Mononuclear cell (primary cell): ENCODE data around the gene SLC6A6. TPM values are rescaled to one million over a fixed set of nuclear protein-coding genes. Genes with fewer than 3 reads are reported as not detected.

ENCODE experiments used
- H3K27me3 ChIP-seq: 2 replicates; pipeline ENCODE4 v1.6.0; 2011; ENCODE audit warnings: low read length, control low read depth; ENCODE audit not compliant: insufficient read depth
- H3K4me1 ChIP-seq: 2 replicates; pipeline ENCODE4 v1.5.1; 2011; ENCODE audit warnings: mild to moderate bottlenecking, low read length, control low read depth; ENCODE audit not compliant: insufficient read depth
- H3K4me3 ChIP-seq: 2 replicates; pipeline ENCODE4 v1.5.1; 2011; ENCODE audit warnings: mild to moderate bottlenecking, low read length, moderate library complexity
- H3K9me3 ChIP-seq: 2 replicates; pipeline ENCODE4 v1.5.1; 2011; ENCODE audit warnings: low read depth, mild to moderate bottlenecking, control low read depth, low read length
- total RNA-seq: library from RNA; depleted of rRNA; stranded (reverse); fragments of >200 nt; gene quantifications from one replicate; pipeline ENCODE4 v1.2.3, GENCODE V29; 2012

Gene SLC6A6
- total RNA-seq, 1 donor = 53.7 TPM

- no peaks in the 10 kb centered on the region for H3K9me3 ChIP-seq
- no peaks in the 10 kb centered on the region for H3K4me1 ChIP-seq
- no peaks in the 10 kb centered on the region for H3K27me3 ChIP-seq
- H3K4me3 ChIP-seq = no peak overlapping the region
These were observed 61.1 kb downstream of the SLC6A6 start for GRCh38 chr3:14463330-14464140.

DNA sequence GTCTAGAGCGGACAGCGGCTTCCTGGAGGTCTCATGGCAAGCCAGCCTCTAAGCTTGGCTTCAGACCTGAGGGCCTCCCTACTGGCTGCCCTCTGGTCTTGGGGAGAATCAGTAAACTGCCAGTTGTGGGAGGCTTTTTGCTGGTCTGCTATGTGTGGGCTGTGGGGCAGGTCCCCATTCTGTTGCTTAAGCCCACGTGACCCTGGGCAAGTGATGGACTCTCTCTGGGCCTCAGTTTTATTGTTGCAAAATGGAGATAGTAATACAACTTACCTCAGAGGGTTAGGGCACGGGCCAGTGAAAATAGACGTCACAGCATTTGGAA lies 61.7 kb downstream of the SLC6A6 start:
- no peaks in the 10 kb centered on the region for H3K9me3 ChIP-seq
- no peak overlapping the region for H3K4me3 ChIP-seq
- H3K27me3 ChIP-seq = no peaks in the 10 kb centered on the region
- no peaks in the 10 kb centered on the region for H3K4me1 ChIP-seq

- H3K4me1 ChIP-seq = no peaks in the 10 kb centered on the region
- no peak overlapping the region for H3K4me3 ChIP-seq
- no peaks in the 10 kb centered on the region for H3K27me3 ChIP-seq
These were observed 62.1 kb downstream of the SLC6A6 start for GRCh38 chr3:14464521-14464920.

GRCh38 chr3:14465425-14465824 lies 63.0 kb downstream of the SLC6A6 start:
- H3K4me3 ChIP-seq = no peak overlapping the region
- no peaks in the 10 kb centered on the region for H3K27me3 ChIP-seq
- H3K4me1 ChIP-seq = no peaks in the 10 kb centered on the region
- H3K9me3 ChIP-seq = no peaks in the 10 kb centered on the region

More at GRCh38 chr3:14464521-14464920, 62.1 kb downstream of the SLC6A6 start:
- H3K9me3 ChIP-seq = no peaks in the 10 kb centered on the region

GRCh38 chr3:14466179-14466903 lies 63.9 kb downstream of the SLC6A6 start:
- Histone ChIP-seq H3K4me1 (no peaks in the 10 kb centered on the region), H3K4me3 (no peak overlapping the region), H3K9me3 (no peaks in the 10 kb centered on the region), H3K27me3 (no peaks in the 10 kb centered on the region)

DNA sequence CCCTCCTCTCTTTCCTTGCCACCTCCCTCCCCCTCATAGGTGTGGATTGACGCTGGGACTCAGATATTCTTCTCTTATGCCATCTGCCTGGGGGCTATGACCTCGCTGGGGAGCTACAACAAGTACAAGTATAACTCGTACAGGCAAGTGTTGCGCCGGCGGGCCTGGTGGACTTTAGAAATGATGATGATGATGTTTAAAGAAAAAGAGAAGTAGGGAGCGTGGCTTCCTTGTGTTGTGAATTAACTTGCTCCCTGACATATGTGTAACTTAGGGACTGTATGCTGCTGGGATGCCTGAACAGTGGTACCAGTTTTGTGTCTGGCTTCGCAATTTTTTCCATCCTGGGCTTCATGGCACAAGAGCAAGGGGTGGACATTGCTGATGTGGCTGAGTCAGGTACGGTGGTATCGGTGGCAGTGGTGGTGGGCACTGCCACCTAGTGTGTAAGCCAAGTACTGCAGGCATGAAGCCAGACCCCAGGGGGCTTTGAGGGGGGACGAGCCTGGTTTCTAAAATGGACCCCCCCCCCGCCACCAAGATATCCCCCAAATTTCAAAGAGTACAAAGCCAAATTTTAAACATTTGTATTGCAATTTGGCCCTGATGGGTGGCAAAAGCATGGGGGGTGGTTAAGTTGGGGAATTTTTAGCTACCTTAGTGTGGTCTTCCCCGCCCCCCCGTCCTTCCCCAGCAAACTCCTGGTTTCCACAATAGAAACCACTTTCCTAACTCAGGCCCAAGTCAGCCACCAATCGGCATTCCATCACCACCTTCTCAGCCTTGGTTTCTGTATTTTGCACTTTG lies 65.6 kb downstream of the SLC6A6 start:
- H3K27me3 ChIP-seq = no peaks in the 10 kb centered on the region
- H3K9me3 ChIP-seq = no peaks in the 10 kb centered on the region
- no peaks in the 10 kb centered on the region for H3K4me1 ChIP-seq

GRCh38 chr3:14468621-14468981 lies 66.2 kb downstream of the SLC6A6 start:
- H3K4me3 ChIP-seq = no peak overlapping the region
- no peaks in the 10 kb centered on the region for H3K27me3 ChIP-seq
- no peaks in the 10 kb centered on the region for H3K9me3 ChIP-seq
- no peaks in the 10 kb centered on the region for H3K4me1 ChIP-seq

More for the DNA sequence above, 65.6 kb downstream of the SLC6A6 start:
- no peak overlapping the region for H3K4me3 ChIP-seq

DNA sequence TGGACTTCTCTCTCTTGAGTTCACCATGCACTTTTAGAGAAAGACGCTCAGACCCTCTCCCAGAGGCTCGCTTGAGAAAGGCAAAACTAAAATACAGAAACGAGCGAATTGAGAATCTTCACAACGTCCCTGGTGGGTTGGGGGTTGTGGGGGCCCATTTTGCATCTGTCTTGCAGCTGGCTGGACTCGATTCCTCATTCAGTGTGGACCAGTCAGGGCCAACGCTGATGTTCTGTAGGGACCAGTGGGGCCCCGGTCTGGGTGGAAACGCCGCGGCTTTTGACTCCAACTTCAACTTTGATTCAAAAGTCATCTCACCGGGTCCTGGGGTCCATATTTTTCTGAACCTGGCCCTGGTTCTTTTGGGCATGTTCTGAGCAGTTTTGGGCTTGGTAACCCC lies 68.1 kb downstream of the SLC6A6 start:
- no peaks in the 10 kb centered on the region for H3K9me3 ChIP-seq
- no peaks in the 10 kb centered on the region for H3K4me1 ChIP-seq
- no peak overlapping the region for H3K4me3 ChIP-seq
- no peaks in the 10 kb centered on the region for H3K27me3 ChIP-seq

DNA sequence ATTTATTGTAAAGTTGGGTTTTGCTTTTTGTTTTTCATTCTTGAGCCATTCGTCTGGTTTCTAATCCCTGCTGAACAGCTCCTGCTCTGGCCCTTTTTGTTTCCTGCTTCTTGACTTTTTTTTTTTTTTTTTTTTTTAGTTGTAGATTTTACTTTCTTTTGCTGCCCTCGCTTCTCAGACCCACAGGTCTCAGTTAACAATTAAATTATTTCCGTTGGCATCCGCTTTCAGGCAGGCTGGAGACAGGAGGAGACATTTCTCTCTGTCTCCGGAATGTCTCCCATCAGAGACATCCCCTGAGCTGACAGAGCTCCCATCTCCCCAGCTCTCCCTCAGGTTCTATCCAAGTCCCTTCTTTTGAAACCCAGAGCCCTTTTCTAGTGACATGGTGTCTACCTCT lies 68.6 kb downstream of the SLC6A6 start:
- Histone ChIP-seq H3K4me1 (no peaks in the 10 kb centered on the region), H3K9me3 (no peaks in the 10 kb centered on the region), H3K4me3 (no peak overlapping the region)

DNA sequence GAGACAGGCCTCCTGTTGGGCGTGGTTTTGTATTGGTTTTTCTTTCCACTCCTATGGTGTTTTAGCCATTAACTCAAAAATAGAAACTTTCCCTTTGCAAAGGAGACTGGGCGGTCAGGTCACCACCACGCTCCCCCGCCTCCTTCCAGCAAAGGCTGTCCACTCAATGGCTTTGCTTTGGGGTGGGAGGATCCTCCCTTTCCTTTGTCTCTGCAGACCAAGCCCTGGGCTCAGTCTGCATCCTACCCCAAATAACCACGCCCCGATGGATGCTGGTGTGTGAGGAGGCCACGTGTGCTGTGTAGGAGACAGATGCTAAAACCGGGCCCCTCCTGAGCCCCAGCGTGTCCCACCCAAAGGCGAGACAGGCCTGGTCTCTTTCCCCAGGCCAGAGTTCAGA lies 69.3 kb downstream of the SLC6A6 start:
- H3K9me3 ChIP-seq = no peaks in the 10 kb centered on the region
- no peak overlapping the region for H3K4me3 ChIP-seq
- no peaks in the 10 kb centered on the region for H3K27me3 ChIP-seq
- H3K4me1 ChIP-seq = no peaks in the 10 kb centered on the region

More for the DNA sequence above, 68.6 kb downstream of the SLC6A6 start:
- H3K27me3 ChIP-seq = no peaks in the 10 kb centered on the region

DNA sequence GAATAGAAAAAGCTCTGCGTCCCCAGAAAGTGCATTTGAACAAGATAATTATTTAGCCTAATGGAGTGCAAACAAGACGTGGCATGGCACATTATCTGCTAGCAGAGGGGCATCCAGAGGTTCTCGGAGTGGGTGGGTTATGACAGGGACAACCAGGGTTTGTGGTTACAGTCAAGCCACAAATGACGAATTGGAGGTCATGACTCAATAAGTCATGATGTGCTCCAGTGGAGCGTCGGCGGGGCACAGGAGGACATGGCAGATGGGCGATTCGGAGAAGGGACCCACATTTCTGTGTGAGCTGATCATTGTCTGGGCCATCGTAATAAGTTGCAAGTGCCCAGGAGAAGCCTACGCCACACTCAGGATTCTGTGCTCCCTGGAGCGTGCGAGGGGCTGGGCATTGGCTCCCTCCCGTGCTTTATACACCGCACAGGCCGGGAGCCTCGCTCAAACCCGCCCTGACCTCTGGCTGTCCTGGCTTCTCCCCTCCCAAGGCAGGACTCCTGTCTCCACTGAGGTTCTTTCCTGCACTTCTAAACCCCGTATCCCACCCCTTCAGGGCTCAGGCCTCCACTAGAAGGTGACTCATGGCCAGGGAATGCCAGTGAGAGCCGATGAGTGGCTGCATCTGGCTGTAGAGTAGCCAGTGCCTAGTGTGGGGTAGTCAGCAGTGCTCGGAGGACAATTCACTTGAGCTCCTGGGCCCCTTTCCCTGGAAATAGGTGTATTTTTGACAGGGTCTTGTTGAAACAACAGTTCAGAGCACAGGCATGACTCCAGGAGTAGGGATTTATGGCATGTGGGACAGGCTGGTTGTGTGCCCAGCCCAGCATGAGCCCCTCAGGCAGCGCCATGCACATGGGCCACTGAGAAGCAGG lies 70.3 kb downstream of the SLC6A6 start:
- no peak overlapping the region for H3K4me3 ChIP-seq
- H3K9me3 ChIP-seq = no peaks in the 10 kb centered on the region
- no peaks in the 10 kb centered on the region for H3K27me3 ChIP-seq
- no peaks in the 10 kb centered on the region for H3K4me1 ChIP-seq

DNA sequence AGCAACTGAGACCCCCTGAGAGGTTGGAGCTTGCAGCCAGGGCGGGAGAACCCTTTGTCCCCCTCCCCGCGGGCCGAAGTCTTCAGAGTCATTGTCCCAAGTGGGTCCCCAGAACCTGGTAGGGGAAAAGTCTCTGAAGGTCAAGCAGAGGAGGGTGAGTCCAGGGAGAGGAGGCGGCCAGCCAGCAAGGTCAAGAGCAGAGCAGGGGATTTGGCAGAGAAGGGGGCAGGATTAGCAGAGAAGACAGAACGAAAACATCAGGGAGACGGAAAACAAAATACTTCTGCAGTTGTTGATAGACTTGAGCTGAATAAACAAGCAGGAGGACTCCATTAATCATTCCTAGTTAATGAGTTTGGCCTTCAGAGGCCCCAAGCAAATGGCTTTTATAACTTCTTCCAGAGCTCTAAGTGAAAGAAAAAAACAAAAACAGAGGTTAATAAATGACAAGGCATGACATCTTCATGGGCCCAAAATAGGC lies 71.0 kb downstream of the SLC6A6 start:
- H3K27me3 ChIP-seq = no peaks in the 10 kb centered on the region
- H3K9me3 ChIP-seq = no peaks in the 10 kb centered on the region
- H3K4me3 ChIP-seq = no peak overlapping the region
- no peaks in the 10 kb centered on the region for H3K4me1 ChIP-seq

GRCh38 chr3:14474363-14475081 lies 72.1 kb downstream of the SLC6A6 start:
- Histone ChIP-seq H3K4me3 (no peak overlapping the region), H3K27me3 (no peaks in the 10 kb centered on the region), H3K4me1 (no peaks in the 10 kb centered on the region), H3K9me3 (no peaks in the 10 kb centered on the region)

GRCh38 chr3:14475621-14476020 lies 73.2 kb downstream of the SLC6A6 start:
- Histone ChIP-seq H3K27me3 (no peaks in the 10 kb centered on the region), H3K4me1 (no peaks in the 10 kb centered on the region), H3K9me3 (no peaks in the 10 kb centered on the region), H3K4me3 (no peak overlapping the region)
